HL-60/S4 treated with retinoic acid at 250 ng/mL for 4 days and 3 days (cell line): ENCODE measurements around the gene PCMT1.
"Not testable (repeated sequence)": the region's sequence is repeated elsewhere in the genome, so short reads cannot be mapped to it uniquely, and the experiment has no call there.

Experiments used
- in situ Hi-C: fragments of 300-500 bp; cut with MboI; formaldehyde crosslinking; loops from 2 replicates; pipeline ENCODE4 v1.7.0; 2022; ENCODE audit warnings: low sequenced_read_pairs

Gene PCMT1

DNA sequence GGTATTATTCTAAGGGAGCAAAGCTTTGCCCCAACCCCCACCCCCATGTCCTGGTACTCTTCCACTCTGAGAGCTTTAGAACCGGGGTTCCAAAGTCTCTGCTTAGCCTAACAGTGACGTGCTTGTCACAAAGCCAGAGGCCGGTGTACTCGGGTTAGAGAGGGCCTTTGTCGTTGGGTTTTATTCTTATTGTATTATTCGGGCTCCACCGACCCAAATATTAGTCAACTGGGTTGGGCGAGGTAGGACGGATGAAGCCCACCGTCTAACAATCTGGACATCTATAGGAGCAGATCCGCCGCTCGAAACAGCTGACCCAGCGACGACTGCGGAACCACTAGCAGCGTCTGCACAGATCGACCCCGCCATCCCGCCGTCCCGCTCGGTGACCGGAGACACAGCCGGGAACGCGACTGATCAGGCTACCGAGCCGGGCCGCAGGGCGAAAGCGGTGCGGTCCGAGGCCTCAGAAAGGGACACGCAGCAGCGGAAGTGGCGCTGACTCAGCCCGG lies 403 bp upstream of the PCMT1 start:
- in situ Hi-C loops = not testable (repeated sequence)

DNA sequence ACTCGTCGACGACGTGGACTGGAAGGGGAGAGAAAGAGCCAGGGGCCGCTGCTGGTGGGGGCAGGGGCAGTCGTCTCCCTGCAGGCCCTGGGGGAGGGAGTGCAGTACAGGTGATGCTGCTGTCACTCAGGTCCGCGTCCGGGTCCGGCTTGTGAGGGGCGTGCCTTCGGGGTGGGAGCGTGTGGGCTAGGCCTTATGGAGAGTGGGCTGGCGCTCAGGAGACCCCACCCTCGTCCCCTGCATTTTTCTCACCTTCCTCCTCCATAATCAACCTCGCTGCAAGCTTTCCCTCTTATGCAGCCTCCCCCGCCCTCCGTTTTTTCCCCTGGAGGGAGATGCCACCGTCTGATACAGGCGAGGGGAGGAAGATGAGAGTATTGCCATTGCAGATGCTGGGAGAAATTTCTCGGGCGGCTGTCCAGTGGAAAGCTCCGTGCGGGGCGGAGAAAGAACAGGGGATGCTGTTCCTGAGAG lies 632 bp downstream of the PCMT1 start:
- in situ Hi-C loops = no loop called here

DNA sequence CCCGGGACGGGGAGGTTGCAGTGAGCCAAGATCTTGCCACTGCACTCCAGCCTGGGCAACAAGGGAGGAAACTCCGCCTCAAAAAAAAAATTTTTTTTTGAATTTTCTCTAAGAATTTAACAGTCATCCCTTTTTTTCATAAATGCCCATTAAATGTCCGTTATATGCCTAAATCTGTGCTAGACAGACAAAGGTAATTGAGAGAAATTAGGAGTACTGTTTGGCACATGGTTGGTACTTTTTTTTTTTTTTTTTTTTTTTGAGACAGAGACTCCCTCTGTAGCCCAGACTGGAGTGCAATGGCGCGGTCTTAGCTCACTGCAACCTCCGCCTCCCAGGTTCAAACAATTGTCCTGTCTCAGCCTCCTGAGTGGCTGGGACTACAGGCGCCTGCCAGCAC lies 1.7 kb downstream of the PCMT1 start:
- in situ Hi-C loops = no loop called here

DNA sequence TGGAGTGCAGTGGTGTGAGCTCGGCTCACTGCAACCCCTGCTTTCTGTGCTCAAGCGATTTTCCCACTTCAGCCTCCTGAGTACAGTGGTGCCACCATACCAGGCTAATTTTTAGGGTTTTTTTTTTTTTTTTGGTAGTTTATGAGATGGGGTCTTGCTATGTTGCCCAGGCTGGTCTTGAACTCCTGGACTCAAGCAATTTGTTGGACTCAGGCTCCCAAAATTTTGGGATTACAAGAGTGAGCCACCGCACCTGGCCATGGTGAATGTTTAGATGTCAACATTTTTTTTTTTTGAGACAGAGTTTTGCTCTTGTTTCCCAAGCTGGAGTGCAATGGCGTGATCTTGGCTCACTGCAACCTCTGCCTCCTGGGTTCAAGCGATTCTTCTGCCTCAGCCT lies 2.4 kb downstream of the PCMT1 start:
- in situ Hi-C loops = not testable (repeated sequence)

DNA sequence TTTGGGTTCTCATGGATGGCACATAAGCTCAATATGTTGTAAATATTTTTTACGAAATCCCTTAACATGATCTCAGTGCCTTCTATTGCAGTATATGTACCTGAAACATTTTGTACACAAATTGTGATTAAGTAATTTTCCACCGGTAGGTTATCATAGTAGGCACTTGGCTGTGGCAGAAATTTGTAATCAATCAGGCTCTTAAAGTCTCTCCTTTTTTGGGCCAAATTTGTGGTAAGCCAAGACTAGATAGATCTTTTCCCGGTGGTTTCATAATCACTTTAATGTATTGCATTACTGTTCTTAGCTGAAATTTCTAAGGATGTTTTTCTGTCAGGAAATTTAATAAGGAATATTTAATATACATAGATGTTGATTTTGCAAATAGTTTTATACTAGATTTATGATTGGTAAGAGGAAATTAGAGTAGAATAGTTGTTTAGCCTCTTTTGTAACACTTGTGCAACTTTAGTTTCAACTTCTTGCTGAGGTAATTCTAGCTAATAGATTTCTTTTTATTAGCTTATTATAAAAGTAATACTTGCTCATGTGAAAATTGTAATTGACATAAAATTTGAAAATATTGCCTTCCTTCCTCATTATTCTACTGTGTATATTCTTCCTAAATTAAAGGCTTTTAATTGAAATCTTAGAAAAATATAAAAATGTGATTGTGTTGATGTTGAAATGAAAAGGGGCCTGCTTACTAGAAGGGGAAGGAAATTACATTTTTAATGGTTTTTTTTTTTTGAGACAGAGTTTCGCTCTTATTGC lies 3.2 kb downstream of the PCMT1 start:
- in situ Hi-C loops = no loop called here

DNA sequence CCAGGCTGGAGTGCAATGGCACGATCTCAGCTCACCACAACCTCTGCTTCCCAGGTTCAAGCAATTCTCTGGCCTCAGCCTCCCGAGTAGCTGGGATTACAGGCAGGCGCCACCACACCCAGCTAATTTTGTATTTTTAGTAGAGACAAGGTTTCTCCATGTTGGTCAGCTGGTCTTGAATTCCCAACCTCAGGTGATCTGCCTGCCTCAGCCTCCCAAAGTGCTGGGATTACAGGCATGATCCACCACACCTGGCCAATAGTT lies 3.8 kb downstream of the PCMT1 start:
- in situ Hi-C loops = not testable (repeated sequence)

DNA sequence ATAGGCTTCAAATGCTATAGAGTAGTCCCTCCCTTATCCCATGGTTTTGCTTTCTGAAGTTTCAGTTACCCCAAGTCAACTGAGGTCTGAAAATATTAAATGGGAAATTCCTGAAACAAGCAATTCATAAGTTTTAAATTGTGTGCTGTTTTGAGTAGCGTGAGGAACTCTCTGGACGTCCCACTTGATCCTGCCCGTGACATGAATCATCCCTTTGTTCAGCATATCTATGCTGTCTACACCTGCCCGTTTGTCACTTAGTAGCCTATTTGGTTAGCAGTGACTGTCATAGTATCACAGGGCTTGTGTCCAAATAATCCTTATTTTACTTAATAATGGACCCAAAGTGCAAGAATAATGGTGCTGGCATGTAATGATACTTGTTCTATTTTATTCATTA lies 5.0 kb downstream of the PCMT1 start:
- in situ Hi-C loops = no loop called here

DNA sequence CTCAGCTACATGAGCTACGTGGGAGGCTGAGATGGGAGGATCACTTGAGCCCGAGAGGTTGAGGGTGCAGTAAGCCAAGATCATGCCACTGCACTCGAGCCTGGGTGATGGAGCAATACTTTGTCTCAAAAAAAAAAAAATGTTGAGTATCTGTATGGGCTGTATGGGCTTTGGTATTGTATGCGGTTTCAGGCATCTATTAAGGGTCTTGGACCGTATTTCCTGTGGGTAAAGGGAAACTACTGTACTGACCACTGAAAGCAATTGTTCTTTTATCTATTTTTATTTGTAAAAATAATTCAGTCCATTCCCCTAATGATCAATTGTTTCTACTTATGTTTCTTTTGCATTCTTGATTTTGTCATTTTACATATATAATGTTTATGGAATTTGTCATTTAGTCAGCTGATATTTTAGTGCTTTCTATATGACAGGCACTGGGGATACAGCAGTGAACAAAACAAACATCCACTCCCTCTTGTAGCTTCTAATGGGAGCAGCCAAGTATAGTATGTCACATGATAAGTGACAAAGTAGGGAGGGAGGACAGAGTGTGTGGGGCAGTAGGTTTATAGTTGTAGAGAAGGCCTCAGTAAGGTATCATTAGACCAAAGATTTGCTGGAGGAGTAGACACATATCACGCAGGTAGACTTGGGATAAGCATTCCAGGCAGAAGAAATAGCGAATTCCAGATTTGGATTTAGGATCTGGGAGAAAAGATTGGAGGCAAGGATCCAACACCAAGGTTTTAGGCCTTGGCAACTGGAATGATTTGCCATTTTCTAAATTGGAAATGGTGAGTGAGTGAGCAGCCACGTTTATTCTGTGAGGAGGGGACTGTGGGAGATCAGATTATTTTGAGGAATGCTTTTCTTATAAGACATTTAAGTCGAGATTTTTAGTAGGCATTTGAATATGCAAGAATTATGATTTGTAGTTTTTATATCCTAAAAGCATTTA lies 6.0 kb downstream of the PCMT1 start:
- in situ Hi-C loops = no loop called here

DNA sequence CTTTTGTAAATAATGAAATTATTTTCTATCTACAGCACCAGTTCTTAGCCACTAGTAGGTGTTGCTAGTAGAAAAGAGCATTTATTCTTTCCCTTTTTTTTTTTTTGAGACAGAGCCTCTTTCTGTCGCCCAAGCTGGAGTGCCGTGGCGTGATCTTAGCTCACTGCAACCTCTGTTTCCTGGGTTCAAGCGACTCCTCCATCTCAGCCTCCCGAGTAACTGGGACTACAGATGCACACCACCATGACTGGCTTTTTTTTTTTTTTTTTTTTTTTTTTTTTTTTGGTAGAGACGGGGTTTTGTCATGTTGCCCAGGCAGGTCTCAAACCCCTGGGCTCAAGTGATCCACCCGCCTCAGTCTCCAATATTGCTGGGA lies 6.7 kb downstream of the PCMT1 start:
- in situ Hi-C loops = no loop called here

DNA sequence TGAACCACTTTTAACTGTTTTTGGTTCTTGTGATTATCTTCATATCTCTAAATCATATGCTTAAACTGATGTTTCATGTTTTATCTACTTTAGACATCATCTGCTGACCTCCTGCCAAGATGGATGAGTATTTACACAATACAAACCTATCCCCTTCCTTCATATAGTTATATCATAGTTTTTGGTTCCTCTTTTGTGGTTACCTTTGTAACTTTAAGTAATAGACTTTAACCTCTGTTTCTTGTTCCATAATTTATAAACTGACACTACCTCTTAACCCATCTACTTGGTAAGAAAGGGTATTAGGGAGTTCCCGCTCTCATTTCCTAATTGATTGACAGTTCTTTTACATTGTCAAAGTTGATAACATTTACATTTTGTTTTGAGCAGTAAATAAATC lies 11.9 kb downstream of the PCMT1 start:
- in situ Hi-C loops = no loop called here

DNA sequence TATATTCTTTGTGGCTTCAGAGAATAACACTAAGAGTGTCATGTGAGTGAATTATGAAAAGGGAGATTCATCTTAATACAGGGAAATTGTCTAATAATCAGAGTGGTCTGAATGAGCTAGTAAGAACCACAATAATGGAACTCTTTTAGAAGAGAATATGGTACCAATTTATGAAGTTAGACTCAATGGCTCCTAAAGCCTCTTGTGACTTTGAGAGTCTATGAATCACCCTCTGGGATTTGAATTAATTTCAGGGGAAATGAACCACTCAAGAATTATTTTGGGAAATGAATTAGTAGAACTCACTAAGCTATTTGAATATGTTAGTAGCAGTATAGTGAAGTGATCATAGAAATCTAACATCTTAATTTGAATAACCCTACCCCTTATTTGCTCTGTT lies 14.3 kb downstream of the PCMT1 start:
- in situ Hi-C loops = no loop called here

DNA sequence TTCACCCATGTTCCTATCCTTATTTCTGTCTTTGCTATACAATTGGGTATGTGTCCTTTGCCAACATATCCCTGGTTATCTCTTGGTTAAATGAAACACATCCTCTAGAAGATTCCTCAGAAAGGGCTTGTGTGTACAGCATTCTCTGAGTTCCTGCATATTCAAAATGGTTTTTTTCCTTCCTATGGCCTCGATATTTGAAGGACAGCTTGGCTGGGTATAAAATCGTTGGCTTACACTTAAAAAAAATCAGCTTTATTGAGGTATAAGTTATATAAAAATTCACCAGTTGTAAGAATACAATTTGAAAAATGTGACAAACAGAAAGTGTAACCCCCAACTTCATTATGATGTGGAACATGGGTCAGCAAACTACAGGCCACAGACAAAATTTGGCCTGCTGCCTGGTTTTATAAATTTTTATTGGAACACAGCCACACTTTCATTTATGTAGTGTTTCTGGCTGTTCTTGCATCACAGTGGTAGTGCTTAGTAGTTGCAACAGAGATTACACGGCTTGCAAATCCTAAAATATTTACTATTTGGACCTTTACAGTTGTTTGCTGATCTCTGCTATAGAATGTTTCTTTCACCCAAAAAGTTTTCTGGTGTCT lies 16.7 kb downstream of the PCMT1 start:
- in situ Hi-C loops = no loop called here

DNA sequence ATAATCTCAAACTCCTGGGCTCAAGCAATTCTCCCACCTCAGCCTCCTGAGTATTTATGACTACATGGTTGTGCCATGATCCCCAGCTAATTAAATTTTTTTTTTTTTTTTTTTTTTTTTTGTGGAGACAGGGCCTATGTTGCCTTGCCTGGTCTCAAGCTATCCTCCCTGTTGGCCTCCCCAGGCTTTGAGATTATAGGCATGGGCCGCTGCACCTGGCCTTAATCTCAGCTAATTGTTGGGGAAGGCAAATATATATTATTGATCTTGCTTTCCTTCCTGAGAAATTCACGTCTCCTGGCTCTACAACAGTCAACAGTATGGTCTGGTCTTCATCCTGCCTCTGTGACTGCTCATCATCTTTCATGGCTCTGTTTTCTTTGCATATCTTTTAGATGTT lies 20.1 kb downstream of the PCMT1 start:
- in situ Hi-C loops = no loop called here

DNA sequence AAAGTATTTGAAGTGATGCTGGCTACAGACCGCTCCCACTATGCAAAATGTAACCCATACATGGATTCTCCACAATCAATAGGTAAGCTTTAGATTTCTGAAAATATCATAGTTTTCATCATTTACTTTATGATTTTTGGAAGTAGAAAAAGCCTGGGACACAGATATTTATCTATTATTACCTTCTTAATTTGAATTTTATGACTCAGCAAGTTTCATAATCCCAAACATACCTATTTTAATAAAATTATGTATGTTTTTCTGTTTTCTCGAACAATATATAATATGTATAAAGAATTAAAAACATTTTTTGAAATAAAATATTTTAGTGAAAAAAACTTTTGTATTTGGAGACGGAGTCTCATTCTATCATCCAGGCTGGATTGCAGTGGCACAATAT lies 21.6 kb downstream of the PCMT1 start:
- in situ Hi-C loops = no loop called here

DNA sequence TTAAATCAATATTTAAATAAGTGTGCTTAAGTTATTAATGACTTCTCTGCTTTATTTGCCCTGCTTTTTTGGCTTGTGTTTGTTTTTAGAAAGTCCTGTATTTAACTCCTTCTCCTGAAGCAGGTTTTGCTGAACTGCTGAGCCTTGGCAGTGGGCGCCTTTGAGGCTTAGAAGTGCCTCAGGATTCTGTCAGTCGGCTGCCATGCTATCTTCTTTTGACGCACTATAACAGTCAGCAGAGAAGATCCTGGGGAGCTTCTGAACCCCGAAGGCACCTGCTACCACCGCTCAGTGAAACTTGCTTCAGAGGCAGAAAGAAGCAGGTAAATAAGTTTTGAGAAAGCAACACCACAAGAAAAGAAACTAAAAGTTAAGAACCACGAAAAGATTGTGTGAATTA lies 22.4 kb downstream of the PCMT1 start:
- in situ Hi-C loops = no loop called here

DNA sequence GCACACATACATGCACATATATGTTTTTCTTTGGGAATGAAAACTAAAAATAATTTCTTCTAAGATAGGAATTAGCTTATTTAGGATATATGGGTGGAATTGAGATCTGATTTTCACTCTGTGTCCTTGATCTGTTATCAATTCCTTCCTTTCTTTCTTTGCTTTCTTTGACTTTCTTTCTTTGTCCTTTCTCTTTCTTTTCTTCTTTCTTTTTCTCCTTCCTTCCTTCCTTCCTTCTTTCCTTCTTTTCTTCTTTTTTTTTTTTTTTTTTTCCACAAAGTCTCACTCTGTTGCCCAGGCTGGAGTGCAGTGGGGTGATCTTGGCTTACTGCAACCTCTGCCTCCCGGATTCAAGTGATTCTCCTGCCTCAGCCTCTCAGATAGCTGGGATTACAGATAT lies 28.1 kb downstream of the PCMT1 start:
- in situ Hi-C loops = no loop called here

DNA sequence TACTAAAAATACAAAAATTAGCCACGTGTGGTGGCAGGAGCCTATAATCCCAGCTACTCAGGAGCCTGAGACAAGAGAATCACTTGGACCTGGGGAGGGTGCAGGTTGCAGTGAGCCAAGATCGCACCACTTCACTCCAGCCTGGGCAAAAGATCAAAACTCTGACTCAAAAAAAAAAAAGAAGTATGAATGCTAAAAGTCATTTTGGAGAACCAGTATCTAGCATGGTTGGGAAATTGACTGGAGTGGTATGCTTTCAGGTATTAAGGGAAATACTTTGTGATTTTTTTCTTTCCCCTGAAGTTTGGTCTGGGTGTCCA lies 30.1 kb downstream of the PCMT1 start:
- in situ Hi-C loops = no loop called here

DNA sequence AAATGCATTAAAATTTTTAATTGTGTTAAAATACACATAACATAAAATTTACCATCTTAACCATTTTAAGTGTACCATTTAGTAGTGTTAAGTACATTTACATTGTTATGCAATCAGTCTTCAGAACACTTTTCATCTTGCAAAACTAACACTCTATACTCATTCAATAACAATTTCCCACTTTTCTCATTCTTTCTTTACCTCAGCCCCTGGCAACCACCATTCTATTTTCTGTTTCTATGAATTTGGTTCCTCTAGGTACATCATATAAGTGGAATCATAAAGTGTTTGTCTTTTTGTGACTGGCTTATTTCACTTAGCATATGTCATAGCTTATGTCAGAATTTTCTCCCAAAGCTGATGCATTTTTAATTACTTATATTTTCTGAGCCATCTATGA lies 32.2 kb downstream of the PCMT1 start:
- in situ Hi-C loops = no loop called here

DNA sequence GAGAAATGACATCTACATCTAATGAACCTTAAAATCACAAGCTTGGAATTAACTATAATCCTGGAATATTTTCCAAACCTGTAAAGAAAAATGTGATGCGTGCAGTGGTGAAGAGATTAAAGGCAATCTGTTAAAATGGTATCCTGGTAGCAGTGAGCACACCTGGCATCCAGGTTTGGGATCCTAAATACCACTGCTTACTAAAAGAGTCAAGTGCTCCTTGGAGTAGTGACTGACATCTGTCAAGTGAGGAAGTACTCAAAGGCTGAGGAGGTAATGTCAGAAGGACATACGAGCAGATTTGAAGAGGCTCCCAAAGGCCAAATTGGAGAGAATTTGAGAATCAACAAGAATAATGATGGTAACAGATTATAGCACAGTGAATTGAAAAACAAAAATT lies 32.8 kb downstream of the PCMT1 start:
- in situ Hi-C loops = no loop called here

DNA sequence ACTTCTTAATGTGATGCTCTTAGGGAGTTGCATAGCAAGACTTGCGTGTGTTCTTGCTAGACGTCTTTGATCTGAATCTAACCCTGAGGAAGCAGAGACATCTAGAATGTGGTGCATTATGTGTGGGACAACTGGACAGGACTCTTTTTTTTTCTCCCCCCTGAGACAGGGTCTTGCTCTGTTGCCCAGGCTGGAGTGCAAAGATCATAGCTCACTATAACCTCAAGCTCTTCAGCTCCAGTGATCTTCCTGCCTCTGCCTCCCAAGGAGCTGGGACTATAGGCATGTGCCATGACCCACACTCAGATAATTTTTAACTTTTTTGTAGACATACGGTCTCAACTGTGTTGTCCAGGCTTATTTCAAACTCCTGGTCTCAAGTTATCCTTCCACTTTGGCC lies 34.0 kb downstream of the PCMT1 start:
- in situ Hi-C loops = no loop called here

DNA sequence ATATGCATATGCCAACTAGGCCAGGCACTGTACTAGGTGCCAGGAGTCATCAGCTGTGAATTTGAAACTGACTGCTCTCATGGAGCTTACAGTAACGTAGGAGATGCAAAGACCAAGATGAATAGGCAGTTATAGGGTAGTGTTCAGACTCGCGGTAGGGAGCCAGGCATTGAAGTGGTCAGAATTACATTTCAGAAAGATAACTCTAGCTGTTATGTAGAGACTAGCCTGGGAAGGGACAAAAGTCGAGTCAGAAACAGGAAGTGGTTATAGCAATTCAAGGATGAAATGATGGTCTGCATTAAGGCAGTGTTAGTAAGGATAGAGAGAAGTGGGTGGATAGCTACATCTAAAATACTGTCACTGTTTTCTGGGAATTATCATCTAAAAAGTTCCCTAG lies 56.6 kb downstream of the PCMT1 start:
- in situ Hi-C loops = no loop called here

DNA sequence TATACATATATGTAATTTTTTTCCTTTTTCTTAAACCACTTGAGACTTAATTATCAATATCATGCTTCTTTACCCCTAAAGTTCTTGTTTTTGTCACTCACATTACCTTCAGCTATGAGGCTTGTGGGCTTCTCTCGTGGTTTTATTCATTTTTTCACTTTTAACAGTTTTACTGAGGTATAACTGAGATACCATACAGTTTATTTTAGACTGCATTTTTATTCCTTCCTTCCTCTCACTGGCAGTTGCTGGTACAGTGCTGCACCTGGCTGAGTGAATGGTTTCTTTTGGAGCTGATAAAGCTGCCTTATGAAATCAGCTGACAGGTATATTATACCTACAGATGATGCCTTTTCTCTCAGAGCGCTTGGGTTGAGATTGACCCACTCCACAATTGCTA lies 60.3 kb downstream of the PCMT1 start:
- in situ Hi-C loops = no loop called here
